Smooth muscle cell (in vitro differentiated cells): ENCODE results near the gene PARP14. TPM values are rescaled to one million over a fixed set of nuclear protein-coding genes. Genes with fewer than 3 reads are reported as not detected.

Source experiments
- DNase-seq: peaks from one replicate; lab custom pipeline; 2025; ENCODE audit not compliant: unreplicated experiment; lab: John Stamatoyannopoulos, UW
- H2AFZ ChIP-seq: fragments of 200-600 bp; sonication (generic); 2 replicates; pipeline ENCODE4 v1.6.0; 2016; ENCODE audit warnings: antibody characterized with exemption, low read depth, mild to moderate bottlenecking
- H3F3A ChIP-seq: fragments of 200-600 bp; sonication (generic); 2 replicates; pipeline ENCODE4 v1.6.0; 2017; ENCODE audit warnings: antibody characterized with exemption, low read depth
- H3K27ac ChIP-seq: fragments of 200-600 bp; sonication (generic); 2 replicates; pipeline ENCODE4 v1.5.1; 2016; ENCODE audit warnings: low read depth, mild to moderate bottlenecking
- H3K27me3 ChIP-seq: fragments of 200-600 bp; sonication (generic); 2 replicates; pipeline ENCODE4 v1.6.1; 2016; ENCODE audit warnings: low read depth, mild to moderate bottlenecking
- H3K36me3 ChIP-seq: fragments of 200-600 bp; sonication (generic); 2 replicates; pipeline ENCODE4 v1.5.1; 2016; ENCODE audit warnings: low read depth
- H3K4me1 ChIP-seq: fragments of 200-600 bp; sonication (generic); 2 replicates; pipeline ENCODE4 v1.5.1; 2016; ENCODE audit warnings: low read depth
- H3K4me2 ChIP-seq: fragments of 200-600 bp; sonication (generic); 2 replicates; pipeline ENCODE4 v1.6.0; 2016; ENCODE audit warnings: mild to moderate bottlenecking
- H3K4me3 ChIP-seq: fragments of 200-600 bp; sonication (generic); 2 replicates; pipeline ENCODE4 v1.5.1; 2016; ENCODE audit warnings: mild to moderate bottlenecking
- H3K79me2 ChIP-seq: fragments of 200-600 bp; sonication (generic); 2 replicates; pipeline ENCODE4 v1.6.0; 2016; ENCODE audit warnings: low read depth, mild to moderate bottlenecking
- H3K9ac ChIP-seq: fragments of 200-600 bp; sonication (generic); 2 replicates; pipeline ENCODE4 v1.6.0; 2016; ENCODE audit warnings: low read depth
- H3K9me3 ChIP-seq: fragments of 200-600 bp; sonication (generic); replicated peaks from 2 replicates; pipeline ENCODE4 v1.5.1; 2016; ENCODE audit warnings: low read depth
- H4K20me1 ChIP-seq: fragments of 200-600 bp; sonication (generic); 2 replicates; pipeline ENCODE4 v1.6.0; 2016; ENCODE audit warnings: low read depth
- CTCF ChIP-seq: fragments of 200-600 bp; sonication (generic); IDR thresholded peaks from 2 replicates; pipeline ENCODE4 v1.5.1; 2017; ENCODE audit warnings: borderline replicate concordance, mild to moderate bottlenecking, antibody characterized with exemption; ENCODE audit not compliant: insufficient read depth, poor library complexity, severe bottlenecking
- WGBS: methylation state at CpG from one replicate; pipeline ENCODE4 v1.1.7; 2016; ENCODE audit warnings: low lambda C conversion rate; 5-methylcytosine and 5-hydroxymethylcytosine counted together
- polyA plus RNA-seq: library from polyadenylated mRNA; unstranded; fragments of >200 nt; fragmentation: Nextera tagmentation; extraction: Ambion mirVana; gene quantifications from 2 replicates; pipeline ENCODE4 v1.2.1, GENCODE V29; 2016
- total RNA-seq: library from RNA; depleted of rRNA; stranded (reverse); fragments of >200 nt; gene quantifications from 2 replicates; pipeline ENCODE4 v1.2.3, GENCODE V29; 2014

PARP14 gene
- total and polyA plus RNA-seq, 2 experiments from 2014 or later = 2.8 to 14.5 TPM

GRCh38 chr3:122754929-122755328 is 74.3 kb downstream of the PARP14 start:
- no peak overlapping the region for H3K9ac ChIP-seq
- TF ChIP-seq CTCF = peak; percentile 58
- no peaks in the 10 kb centered on the region for H3K27me3 ChIP-seq
- H3K27ac ChIP-seq = no peak overlapping the region
- WGBS = 80% methylated on average over 5 of the region's 5 CpGs
- H4K20me1 ChIP-seq = no peaks in the 10 kb centered on the region
- H3K4me3 ChIP-seq = no peak overlapping the region
- no peaks in the 10 kb centered on the region for H3F3A ChIP-seq
- no peaks in the 10 kb centered on the region for H3K36me3 ChIP-seq
- no peaks in the 10 kb centered on the region for H3K9me3 ChIP-seq
- H3K4me2 ChIP-seq = no peak overlapping the region
- no peaks in the 10 kb centered on the region for H3K4me1 ChIP-seq
- no peak for DNase-seq
- H3K79me2 ChIP-seq = no peaks in the 10 kb centered on the region
- H2AFZ ChIP-seq = no peak overlapping the region

DNA sequence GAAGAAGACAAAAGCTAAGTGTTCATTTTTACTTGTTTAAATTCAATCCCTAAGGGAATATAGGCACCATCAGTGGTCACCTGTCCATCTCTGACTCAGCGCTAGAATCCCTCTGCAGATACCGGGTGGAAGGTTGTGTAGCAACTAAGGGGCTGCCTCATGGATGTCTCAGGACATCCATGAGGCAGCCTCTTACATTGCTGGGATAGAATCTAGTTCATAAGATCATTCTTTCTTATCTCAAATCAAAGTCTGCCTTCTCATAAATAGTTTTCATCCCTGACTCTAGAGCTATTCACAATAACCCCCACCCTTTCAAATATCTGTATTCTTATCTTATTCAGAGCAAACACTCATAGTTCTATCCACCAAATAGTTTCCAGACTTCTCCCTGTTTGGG is 74.9 kb downstream of the PARP14 start:
- Histone ChIP-seq H3K36me3 (no peaks in the 10 kb centered on the region), H3K27me3 (no peaks in the 10 kb centered on the region), H4K20me1 (no peaks in the 10 kb centered on the region), H2AFZ (no peak overlapping the region), H3K4me2 (no peak overlapping the region), H3K4me3 (no peak overlapping the region), H3K79me2 (no peaks in the 10 kb centered on the region), H3K27ac (no peak overlapping the region), H3K9ac (no peak overlapping the region), H3F3A (no peaks in the 10 kb centered on the region), H3K9me3 (no peaks in the 10 kb centered on the region), H3K4me1 (peaks cover 2% of the 10 kb centered on the region)
- no peak for TF ChIP-seq CTCF
- 96% methylated on average over 2 of the region's 2 CpGs for WGBS
- DNase-seq = no peak

DNA sequence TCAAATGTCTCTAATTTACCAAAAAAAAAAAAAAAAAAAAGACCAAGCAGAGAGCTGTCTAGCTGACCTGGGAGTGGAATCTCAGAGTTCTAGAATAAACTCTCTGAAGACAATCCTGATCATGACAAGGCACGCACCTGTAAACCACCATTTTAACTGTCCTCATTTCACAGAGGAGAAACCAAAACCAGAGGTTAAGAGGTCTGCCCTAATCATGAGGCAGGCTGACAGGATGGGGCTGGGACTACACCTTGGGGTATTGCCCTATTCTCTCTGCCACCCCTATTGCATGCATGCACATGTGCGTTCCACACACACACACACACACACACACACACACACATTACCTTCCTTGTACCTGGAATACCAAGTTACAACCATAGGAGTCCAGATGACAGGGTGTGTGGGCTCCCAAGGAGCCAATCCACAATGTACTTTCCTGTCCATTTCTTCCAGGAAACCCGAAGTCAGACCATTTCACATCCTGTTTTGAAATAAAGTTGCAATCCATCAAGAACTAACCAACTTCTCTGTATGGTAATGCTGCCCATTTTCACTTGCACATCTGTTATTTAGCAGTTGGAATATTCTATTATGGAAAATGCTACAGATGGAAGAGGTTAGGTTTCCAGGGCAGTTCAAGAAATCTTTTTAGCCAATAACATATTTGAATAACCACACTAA is 78.4 kb downstream of the PARP14 start:
- no peaks in the 10 kb centered on the region for H3K27me3 ChIP-seq
- no peaks in the 10 kb centered on the region for H4K20me1 ChIP-seq
- no peaks in the 10 kb centered on the region for H3F3A ChIP-seq
- no peak for TF ChIP-seq CTCF
- no peak overlapping the region for H3K27ac ChIP-seq
- WGBS = 93% methylated on average over 3 of the region's 3 CpGs
- no peak overlapping the region for H2AFZ ChIP-seq
- no peak for DNase-seq
- H3K9ac ChIP-seq = no peak overlapping the region
- H3K36me3 ChIP-seq = no peaks in the 10 kb centered on the region
- H3K4me1 ChIP-seq = peaks cover 13% of the 10 kb centered on the region
- H3K79me2 ChIP-seq = no peaks in the 10 kb centered on the region
- no peak overlapping the region for H3K4me3 ChIP-seq
- H3K9me3 ChIP-seq = no peaks in the 10 kb centered on the region
- H3K4me2 ChIP-seq = no peak overlapping the region
